ENCODE data around the gene COL10A1. TPM values are rescaled to one million over a fixed set of nuclear protein-coding genes. Genes with fewer than 3 reads are reported as not detected.
"Not testable (repeated sequence)": the region's sequence is repeated elsewhere in the genome, so short reads cannot be mapped to it uniquely, and the experiment has no call there.

COL10A1 gene
- total RNA-seq, 1 donor from 2014 or later, result 3.3 TPM

DNA sequence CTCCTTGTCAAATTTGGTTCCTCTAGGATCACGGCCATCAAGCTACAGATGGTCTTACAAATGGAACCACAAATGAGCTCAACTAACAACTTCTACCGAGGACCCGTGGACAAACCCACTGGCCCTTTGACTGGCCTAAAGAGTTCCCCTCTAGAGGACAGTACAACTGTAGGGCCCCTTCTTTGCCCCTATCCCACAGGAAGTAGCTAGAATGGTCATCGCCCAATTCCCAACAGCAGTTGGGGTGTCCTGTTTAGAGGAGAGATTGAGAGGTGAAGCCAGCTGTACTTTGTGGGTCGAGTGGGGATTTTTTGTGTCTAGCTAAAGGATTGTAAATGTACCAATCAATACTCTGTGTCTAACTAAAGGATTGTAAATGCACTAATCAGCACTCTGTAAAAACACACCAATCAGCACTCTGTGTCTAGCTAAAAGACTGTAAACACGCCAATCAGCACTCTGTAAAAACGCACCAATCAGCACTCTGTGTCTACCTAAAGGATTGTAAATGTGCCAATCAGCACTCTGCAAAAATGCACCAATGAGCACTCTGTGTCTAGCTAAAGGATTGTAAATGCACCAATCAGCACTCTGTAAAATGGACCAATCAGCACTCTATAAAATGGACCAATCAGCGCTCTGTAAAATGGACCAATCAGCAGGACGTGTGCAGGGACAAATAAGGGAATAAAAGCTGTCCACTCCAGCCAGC lies 29.7 kb downstream of the COL10A1 start:
- intact Hi-C loops (cut with DNase I); DNase-seq (ENCODE audit: low spot score): not testable (repeated sequence)

DNA sequence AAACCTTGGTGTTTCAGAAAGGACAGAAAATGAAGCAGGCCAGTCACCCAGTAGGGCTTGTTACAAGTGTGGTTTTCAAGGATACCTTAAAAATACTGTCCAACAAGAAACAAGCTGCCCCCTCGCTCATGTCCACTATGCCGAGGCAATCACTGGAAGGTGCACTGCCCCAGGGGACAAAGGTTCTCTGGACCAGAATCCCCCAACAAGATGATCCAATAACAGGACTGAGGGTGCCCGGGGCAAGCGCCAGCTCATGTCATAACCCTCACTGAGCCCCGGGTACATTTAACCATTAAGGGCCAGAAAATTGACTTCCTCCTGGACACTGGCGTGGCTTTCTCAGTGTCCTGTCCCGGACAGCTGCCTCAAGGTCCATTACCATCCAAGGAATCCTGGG lies 31.9 kb downstream of the COL10A1 start:
- intact Hi-C loops (cut with DNase I), result no loop called here
- DNase-seq (ENCODE audit: low spot score), result no peak

DNA sequence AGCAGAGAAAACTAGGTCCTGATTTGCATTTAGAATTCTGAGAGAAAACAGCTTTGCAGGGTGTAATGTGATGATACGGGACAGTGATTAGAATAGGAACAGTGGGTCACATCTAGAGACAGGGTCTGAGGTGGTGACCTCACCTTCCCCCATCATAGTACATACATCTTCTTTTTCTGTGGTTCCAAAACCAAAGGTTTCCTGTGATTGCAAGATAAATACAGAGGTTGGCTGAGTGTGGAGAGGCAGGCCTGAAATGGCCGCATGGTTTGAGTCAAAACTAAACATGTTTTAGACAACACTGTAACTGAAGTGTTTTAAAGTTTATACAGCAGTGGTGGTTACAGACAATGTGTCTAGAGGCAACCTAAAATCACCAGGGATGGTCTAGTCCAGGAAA lies 35.7 kb downstream of the COL10A1 start:
- intact Hi-C loops (cut with DNase I), result no loop called here

DNA sequence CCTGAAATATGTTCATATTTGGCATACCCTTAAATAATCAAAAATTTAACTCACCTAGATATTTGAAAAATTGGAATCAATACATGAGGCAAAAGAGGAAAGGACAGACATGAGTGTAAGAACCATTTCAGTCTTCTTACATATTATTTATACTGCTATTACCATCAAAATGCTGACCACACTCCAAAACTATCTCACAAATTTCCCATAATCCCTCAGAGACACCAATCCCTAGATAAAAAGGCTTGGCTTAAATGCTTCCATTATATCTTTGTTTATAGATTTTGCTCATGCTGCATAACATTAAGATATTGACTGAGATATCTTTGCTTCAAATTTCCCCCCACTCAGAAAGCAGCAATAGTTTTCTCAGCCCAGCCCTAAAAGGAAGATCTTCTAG lies 37.0 kb downstream of the COL10A1 start:
- DNase-seq (ENCODE audit: low spot score), result no peak
- intact Hi-C loops (cut with DNase I), result no loop called here

More for the DNA sequence above, 35.7 kb downstream of the COL10A1 start:
- DNase-seq (ENCODE audit: low spot score), result no peak

DNA sequence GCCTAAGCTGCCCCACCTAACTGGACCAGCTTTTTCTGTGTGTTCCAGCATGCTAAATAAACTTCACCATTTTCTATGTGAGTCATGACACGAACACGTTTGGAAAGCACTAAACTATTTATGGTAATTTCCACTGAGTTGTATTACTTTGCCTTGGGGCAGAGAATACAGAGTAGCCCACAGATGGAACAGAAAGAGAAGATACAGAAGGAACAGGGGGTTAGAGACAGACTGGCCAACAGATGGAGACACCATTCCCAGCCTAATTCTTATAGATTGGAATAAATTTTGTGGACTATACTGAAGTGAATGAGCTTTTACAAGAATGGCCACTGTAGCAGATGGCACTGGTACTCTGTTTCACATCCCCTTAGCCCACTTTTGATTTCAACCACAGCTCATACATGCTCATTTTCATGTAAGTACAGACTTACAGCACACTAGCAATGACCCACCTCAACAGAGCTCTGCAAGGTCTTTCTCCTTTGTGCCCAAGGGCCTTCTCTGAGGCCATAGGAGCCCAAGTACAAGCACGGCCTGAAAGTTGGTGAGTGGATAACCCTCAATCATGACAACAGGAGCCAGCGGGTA lies 38.4 kb downstream of the COL10A1 start:
- intact Hi-C loops (cut with DNase I), result no loop called here
- DNase-seq (ENCODE audit: low spot score), result no peak

DNA sequence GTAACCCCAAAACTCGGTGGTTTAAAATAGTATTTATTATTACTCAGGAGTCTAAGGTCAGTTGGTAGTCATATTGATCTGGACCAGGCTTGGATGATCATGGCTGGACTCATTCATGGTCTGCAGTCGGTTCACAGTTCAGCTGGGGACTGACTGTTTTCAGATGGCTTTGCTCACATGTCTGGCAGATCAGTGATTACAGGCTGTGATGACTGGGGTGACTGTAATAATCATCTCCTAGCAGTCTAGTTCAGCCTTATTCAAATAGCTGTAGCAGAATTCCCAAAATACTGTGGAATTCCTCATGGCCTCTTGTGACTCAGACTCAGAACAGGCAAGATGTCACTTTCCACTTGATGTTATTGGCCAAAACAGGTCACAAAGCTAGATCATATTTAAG lies 41.6 kb downstream of the COL10A1 start:
- intact Hi-C loops (cut with DNase I), result no loop called here
- no peak for DNase-seq (ENCODE audit: low spot score)

- DNase-seq (ENCODE audit: low spot score), result no peak
- intact Hi-C loops (cut with DNase I), result no loop called here
These were observed 42.9 kb downstream of the COL10A1 start for GRCh38 chr6:116083052-116083451.

- no peak for DNase-seq (ENCODE audit: low spot score)
- intact Hi-C loops (cut with DNase I), result no loop called here
These were observed 47.0 kb downstream of the COL10A1 start for GRCh38 chr6:116078945-116079344.

- intact Hi-C loops (cut with DNase I), result no loop called here
- no peak for DNase-seq (ENCODE audit: low spot score)
These were observed 47.4 kb downstream of the COL10A1 start for GRCh38 chr6:116078522-116078921.

- intact Hi-C loops (cut with DNase I), result no loop called here
- DNase-seq (ENCODE audit: low spot score), result no peak
These were observed 51.1 kb downstream of the COL10A1 start for GRCh38 chr6:116074732-116075390.

GRCh38 chr6:116073765-116074440 lies 52.0 kb downstream of the COL10A1 start:
- intact Hi-C loops (cut with DNase I), result no loop called here
- DNase-seq (ENCODE audit: low spot score), result no peak

- intact Hi-C loops (cut with DNase I), result no loop called here
- no peak for DNase-seq (ENCODE audit: low spot score)
These were observed 53.6 kb downstream of the COL10A1 start for GRCh38 chr6:116072368-116072767.

- no peak for DNase-seq (ENCODE audit: low spot score)
- intact Hi-C loops (cut with DNase I), result no loop called here
These were observed 55.1 kb downstream of the COL10A1 start for GRCh38 chr6:116070616-116071389.

- DNase-seq (ENCODE audit: low spot score), result no peak
- intact Hi-C loops (cut with DNase I), result no loop called here
These were observed 55.8 kb downstream of the COL10A1 start for GRCh38 chr6:116070101-116070500.

Other genes with a start within 250 kb of the COL10A1 start
- 2.6 TPM for gene FRK, start 65.2 kb downstream of the COL10A1 start, total RNA-seq
- 38.8 TPM for gene NT5DC1, start 25.3 kb downstream of the COL10A1 start, total RNA-seq
- gene TSPYL4, start 127.9 kb upstream of the COL10A1 start, total RNA-seq, result 29.7 TPM
- gene TSPYL1, start 153.8 kb upstream of the COL10A1 start, total RNA-seq, result 125 TPM
- gene DSE, start 244.8 kb upstream of the COL10A1 start, total RNA-seq, result 14.3 TPM